ENCODE results near the gene HIPK3.

GRCh38 chr11:33321422-33321821, 64.2 kb downstream of the HIPK3 start:
- TF ChIP-seq CTCF (IDR thresholded peaks at IDR 0.05; ENCODE audit: low read depth, low read length) (no peak), EZH2phosphoT487 (IDR thresholded peaks at IDR 0.05; ENCODE audit: low read depth) (no peak)

Measured in OCI-LY3 (cell line).